Measurements from ENCODE around the gene XPA.
"Not testable (repeated sequence)": the region's sequence is repeated elsewhere in the genome, so short reads cannot be mapped to it uniquely, and the experiment has no call there.

XPA gene

DNA sequence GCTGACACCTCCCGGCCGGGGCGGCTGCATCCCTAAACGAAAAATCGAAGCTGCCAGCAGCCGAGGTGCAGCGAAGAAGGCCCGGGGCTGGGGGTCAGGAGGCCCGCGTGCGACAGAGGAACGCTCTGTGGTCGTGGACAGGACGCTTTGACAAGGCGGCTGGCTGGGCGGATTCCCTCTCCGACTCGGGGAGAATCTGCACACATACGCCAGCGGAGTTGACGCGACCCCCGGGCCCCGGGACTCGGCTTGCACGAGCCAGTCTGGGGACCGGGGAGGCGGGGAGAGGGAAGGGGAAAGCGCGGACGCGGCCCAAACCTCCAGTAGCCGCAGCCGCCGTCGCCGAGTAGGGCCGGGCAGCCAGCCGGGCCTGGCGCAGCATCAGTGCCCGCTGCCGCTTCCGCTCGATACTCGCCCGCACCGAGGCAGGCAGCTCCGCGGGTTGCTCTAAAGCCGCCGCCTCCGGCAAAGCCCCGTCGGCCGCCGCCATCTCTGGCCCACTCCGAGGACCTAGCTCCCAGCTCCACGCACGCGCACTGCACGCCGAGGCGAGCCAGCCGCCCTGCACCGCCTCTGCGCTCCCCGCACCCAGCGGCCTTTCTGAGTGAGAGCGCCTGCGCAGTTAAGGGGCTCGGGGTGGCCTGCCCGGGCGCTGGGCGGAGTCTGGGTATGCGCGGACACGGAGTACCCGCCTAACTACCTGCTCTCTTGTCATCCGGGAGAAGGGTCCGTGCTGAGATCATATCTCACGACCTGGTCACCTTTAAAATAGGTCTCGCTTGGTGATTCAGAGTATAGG is at the start of gene XPA:
Gene XPA (minus strand): TSS at position 538 of the 799 bp plus-strand sequence. CDS start 48 bp downstream, at position 490.
- peak; percentile 96 for DNase-seq

DNA sequence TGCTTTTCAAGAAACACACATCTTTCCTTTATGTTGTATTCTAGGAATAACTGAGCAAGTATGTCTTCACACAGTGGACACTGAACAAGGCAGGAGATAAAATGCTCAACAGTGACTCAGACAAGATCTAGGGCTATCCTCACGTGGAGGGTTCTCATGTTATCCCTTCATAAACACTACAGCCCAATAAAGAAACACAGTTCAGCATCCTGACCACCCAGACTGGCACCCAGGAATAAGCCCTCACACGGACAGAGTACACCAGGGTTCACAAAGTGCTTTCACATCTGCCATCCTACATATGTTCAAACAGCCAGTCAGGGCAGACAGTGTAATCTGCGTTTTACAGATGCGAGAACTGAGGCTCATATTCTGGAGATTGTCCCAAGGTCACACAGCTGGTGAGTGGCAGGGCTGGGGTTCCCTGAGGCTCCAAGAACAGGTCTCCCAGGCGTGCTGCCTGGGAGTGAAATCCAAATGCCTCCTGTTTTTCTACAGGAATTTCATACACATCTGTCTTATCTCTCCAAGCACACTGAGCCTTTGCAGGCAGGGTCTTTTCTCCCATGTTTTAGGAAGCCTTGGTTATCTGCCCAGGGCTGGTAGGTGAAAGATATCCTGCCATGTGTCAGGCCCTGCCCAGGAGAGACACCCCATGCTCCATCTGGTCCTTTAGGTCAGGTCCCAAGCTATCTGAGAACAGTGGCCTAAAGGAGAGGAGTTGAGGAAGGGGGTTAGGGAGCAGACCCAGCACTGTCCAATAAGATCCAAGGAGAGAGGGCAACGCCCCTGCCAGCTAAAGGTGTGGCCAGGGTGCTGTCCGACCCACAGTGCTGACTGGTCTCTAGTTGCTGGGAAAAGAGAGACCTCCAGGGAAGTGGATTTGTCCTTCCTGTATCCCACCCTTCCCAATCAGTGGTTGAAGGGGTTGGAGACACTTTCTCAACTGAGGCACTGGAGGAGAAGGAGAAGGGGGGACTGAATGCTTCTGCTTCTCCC is 47.9 kb upstream of the XPA start:
- DNase-seq = no peak

DNA sequence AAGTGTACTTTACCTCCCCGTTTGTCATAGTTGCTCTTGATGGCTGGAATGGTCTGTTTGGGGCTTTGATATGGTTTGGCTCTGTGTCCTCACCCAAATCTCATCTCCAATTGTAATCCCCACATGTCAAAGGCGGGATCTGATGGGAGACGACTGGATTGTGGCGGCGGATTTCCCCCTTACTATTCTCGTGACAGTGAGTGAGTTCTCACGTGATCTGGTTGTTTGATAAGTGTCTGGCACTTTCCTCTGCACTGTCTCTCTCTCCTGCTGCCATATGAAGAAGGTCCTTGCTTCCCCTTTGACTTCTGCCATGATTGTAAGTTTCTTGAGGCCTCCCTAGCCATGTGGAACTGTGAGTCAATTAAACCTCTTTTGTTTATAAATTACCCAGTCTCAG is 46.9 kb upstream of the XPA start:
- not testable (repeated sequence) for DNase-seq

DNA sequence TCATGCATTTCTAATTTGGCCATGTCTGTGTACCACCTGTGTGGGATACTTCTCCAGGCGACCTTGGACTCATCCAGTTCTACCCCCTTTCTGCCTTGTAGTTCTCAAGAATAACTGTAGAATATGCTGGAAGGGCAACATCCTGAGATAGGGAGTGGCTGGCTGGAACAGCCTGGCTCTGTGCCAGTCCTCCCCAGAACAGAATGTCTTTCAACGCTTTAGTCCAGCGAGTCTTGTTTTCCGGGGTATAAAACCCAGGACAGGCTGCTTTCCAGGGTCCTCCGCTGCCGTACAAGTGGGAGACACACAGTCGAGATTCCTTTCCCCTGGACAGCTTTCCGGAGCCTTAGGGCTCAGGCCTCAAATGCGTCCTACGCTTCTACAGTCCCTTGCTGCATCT is 45.4 kb upstream of the XPA start:
- DNase-seq = no peak

- no peak for DNase-seq
These were observed 44.8 kb upstream of the XPA start for GRCh38 chr9:97741947-97742346.

- DNase-seq = no peak
These were observed 44.0 kb upstream of the XPA start for GRCh38 chr9:97740848-97741821.

DNA sequence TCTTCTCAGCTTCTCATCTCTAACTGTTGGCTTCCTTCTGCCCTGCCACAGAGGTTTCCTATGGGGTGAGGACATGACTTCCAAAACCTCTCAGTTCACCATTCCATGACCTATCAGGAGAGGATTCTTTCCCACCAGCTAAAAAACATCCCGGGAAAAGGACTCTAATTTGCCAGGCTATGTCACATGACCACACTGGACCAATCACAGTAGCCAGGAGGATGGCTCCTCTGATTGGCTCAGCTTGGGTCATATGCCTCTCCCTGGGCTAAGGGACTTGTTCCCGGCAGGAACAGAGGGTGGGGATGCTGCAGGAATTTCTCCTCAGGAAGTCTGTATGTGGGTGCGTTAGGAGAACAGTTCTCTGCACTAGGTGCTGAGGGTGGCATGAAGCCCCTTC is 40.3 kb upstream of the XPA start:
- DNase-seq = no peak

- DNase-seq = no peak
These were observed 38.0 kb upstream of the XPA start for GRCh38 chr9:97735070-97735600.

- no peak for DNase-seq
These were observed 29.6 kb upstream of the XPA start for GRCh38 chr9:97726716-97727115.

DNA sequence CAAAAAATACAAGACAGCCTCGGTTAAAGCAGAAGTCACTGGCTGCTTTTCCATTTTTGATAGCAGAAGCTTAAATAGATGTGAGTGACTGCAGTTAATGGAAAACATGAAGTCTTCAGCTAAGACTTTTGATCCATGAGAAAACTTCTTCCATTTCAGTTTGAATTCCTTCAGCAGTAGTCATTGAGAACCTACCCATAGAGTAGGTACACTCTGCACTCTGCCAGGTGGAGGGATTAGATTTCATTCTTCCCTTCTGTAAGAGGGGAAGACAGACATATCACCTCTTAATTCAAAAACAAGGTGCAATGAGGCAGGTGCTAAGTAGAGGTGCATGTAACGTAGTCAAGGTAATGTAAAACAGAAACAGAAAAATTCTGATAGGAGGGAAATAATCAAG is 26.7 kb upstream of the XPA start:
- DNase-seq = no peak

GRCh38 chr9:97722331-97722730 is 25.2 kb upstream of the XPA start:
- DNase-seq = no peak

GRCh38 chr9:97721396-97721795 is 24.3 kb upstream of the XPA start:
- no peak for DNase-seq

DNA sequence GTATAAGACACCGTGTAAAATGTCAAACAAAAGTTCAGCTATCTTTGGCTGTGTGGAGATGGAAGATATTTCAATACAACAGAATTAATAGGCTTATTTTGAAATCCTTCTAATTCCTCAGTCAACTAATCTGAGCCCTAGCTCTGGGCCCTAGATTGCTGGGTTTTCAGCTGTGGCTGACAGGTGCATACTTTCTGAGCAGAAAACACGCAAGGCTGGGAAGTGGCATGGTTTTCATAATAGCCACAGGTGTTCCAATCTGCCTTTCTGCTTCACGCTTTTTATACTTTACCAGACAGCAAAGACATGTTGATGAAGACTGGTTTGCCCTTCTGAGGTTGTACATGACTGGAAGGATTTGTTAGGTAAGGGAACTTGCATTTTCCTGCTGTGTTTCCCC is 20.7 kb upstream of the XPA start:
- no peak for DNase-seq

DNA sequence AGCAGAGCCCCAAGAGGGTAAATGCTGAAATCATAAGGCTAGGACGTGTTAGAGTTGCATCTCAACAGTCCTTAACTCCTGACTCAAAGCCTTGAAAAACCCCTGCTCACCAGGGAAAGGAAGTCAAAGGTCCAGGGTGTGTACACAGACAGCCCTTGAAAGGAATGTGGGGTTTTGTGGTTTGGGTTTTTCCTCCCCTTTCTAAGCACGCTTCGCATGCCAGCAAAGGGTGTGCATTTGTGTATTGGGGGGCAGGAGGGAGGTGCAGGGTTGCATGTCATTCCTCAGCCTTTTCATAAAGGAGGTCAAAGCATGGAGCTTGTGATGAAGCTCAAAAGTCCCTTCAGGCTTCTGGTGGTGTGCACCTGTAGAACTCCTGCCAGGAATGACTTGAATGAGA is 17.3 kb upstream of the XPA start:
- no peak for DNase-seq

DNA sequence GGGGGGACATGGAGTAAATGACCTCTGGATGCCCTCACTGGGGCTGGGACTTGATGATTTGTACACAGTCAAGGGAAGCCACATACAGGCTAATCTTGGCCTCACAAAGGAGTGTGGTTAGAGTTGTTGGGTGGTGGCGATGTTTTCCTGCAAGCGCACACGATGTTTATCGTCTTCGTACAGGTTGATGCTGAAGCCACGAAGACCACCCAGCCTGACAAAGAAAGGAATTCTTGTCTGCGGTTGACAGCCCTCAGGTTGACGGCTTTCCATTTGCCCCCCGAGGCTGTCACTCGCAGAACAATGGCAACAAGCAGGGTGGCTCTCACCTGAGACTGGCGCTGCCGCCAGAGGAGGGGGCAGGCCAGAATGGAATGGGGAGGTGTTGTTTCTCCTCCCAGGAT is 14.1 kb upstream of the XPA start:
- no peak for DNase-seq

DNA sequence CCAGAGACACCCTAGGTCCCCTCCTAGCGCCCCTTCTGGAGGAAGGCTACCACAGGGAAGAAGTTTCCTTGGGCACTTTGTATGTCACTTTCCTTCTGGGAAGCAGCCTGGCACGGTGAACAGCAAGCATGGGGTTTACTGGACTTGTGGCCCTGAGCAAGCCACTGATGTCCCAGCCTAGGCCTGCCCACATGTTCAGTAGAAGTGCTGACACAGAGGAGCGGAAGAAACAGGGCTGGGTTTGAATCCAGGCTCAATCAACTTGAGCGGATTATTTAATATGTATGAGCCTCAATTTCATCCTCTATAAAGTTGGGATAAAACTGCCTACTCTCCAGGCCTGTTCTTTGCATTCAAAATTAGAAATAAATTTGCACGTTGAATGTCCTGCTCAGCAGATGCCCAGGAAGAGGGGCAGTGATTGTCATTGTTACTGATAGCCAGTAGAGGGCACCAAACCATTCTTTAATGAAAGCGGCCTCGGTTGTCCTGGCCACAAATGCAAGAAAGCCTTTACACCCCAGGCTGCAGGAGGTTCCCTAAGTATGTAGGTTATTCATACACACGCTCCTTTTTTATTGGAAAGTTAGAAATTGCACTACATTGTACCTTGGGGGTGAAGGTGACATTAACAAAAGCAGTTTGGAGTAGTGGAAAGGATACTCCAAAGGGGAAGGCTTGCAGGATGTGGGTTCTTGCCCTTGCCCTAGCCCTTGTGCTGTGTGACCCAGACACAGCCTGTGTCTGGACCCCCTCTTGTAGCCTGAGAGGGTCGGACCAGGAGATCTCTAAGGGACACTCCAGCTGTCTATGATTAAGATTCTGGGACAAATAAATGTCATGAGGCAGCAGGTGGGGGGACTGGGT is 13.4 kb upstream of the XPA start:
- no peak for DNase-seq

GRCh38 chr9:97706246-97706645 is 9.1 kb upstream of the XPA start:
- no peak for DNase-seq

- DNase-seq = no peak
These were observed 8.3 kb upstream of the XPA start for GRCh38 chr9:97705354-97705950.

DNA sequence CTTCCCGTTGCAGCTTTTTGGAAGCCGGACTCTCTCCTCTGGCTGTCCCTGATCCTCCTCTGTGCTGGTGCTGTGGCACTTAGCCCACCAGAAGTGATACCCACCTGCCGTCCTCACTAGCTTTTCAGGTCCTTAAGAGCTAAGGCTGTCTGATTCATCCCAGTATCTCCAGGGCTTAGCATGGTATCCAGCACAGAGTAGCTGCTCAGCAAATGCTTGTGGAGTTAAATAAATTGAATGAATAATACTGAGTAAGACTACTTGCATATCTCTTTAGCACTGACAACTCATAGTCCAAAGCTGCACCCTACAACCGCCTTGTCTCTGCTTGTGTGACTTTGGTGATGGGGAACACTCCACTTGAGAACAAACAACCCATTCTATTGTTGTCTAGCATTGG is 7.7 kb upstream of the XPA start:
- DNase-seq = no peak

DNA sequence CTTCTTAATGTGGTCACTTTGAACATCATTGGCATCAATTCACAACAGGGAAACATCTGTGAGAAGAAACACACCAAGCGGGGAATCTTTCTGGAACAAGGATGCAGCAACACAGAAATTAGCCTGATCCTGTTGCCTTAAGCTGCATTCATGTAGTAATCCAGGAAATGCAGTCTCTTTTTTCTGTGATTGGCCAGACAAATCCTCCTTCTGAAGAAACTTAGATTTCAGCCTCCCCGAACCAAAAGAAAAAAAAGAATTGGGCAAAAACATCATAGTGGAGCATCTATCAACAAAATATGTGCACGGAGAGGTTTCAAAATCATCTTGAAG is 7.2 kb upstream of the XPA start:
- DNase-seq = no peak

Data from activated effector memory CD4-positive, alpha-beta T cell treated with Interleukin-2 at 50 U/mL for 16 hours (primary cell).